ENCODE data around the gene BTK.
A peak's percentile ranks its signal among the peaks of the same experiment; 100 is the strongest.

The BTK gene

DNA sequence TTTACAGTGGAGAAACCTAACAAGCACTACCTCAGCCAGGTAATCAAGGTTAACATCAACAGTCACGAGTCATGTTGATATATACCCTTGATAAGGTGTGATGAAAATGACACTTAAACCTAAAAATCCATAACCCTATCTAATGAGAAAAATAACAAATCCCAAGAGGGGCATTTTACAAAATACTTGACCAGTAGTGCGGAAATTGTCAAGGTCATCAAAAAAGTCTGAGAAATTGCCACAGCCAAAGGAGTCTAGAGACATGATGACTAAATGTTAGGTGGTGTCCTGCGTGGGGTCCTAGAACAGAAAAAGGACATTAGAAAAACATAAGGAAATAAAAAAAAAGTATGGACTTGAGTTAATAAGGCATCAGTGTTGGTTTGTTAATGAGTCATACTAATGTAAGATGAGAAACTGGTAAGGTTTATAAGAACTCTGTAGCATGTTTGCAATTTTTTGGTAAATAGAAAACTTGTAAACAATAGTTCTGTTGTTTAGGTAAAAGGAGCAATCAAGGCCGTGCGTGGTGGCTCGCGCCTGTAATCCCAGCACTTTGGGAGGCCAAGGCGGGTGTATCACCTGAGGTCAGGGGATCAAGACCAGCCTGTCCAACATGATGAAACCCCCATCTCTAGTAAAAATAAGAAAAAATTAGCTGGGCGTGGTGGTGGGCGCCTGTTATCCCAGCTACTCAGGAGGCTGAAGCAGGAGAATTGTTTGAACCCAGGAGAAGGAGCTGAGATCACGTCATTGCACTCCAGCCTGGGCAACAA, 7.7 kb upstream of the BTK start:
- DNase-seq = no peak

GRCh38 chrX:101391831-101392230, 5.8 kb upstream of the BTK start:
- DNase-seq = no peak

- peak; percentile 92 for DNase-seq
Observed at GRCh38 chrX:101390664-101391525, 4.9 kb upstream of the BTK start, which contains the start of gene RPL36A. Gene RPL36A (plus strand): TSS chrX:101391011. CDS start chrX:101391044, 33 bp downstream.

GRCh38 chrX:101388604-101389003, 2.6 kb upstream of the BTK start:
- no peak for DNase-seq

- DNase-seq = no peak
Observed at GRCh38 chrX:101386542-101386885, 523 bp upstream of the BTK start.

- DNase-seq = no peak
Observed at GRCh38 chrX:101385026-101385684, 836 bp downstream of the BTK start.

DNA sequence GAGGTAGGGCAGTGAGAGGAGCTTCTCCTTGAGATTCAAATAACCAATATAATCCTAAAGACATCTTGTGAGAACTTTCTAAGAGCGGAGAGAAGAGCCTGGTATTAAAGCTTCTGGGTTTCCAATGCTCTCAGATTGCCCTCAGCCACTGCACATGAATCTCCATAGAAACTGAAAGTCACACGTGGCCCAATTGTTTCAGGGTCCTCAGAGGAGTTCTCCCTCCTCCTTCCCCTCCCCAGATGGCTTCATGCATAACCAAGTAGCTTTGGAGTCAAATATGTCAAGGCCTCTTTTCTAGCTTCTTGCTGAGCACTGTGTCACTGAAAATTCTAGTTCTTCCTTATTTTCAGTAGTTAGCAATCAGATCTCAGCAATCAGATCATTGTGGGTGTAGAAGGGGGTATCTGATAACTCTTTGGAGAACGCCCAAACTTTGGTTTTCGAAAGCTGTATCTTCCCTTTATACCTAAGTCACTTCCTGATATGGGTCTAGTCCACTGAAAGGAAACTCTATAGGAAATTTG, 2.2 kb downstream of the BTK start:
- DNase-seq = no peak

- no peak for DNase-seq
Observed at GRCh38 chrX:101377547-101377946, 8.4 kb downstream of the BTK start.

DNA sequence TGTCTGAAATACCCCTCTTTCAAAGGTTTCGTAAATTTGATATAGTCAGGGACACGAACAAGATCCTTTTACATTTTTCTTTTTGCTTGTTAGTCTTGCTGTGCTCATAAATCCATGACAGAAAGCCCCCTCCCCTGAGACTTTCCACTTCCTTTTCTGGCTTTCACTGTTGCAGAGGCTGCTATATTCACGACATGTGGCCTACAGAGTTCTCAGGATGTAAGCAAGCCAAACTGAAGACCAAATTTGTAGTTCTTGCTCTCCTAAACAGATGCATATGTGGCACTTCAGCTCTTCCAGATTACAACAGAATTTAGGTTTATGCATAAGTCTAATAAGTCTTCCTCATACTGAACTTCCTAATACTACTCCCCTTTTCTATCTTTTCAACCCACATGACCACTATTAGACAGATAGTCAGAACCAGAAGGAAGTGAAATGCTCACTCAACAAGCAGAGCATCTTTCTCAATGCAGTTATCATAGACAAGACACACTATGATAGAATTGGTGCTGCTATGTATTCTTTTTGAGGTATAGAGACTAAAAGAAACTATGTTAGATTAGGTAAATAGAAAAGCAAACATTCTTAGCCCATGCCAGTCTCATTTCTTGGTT, 15.0 kb downstream of the BTK start:
- DNase-seq = no peak

GRCh38 chrX:101369687-101370086, 16.3 kb downstream of the BTK start:
- DNase-seq = no peak

DNA sequence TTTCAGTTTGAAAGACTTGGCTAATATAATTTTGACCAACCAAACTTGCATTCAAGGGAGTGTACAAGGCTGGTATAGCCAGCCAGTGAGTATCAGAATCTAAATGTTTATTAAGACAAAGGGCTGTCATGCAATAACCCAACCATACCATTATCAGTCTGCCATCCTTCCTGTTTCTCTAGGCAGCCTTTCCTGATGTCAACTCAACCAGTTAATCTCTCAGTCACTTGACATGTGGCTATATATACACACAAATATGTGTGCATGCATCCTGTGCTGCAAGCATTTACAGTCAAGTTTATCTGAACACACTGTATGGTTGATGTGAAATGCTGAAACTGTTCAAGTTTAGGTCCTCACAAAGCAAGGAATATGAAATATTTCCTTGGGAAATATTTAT, 17.2 kb downstream of the BTK start:
- DNase-seq = no peak

- no peak for DNase-seq
Observed at GRCh38 chrX:101365301-101365795, 20.6 kb downstream of the BTK start.

DNA sequence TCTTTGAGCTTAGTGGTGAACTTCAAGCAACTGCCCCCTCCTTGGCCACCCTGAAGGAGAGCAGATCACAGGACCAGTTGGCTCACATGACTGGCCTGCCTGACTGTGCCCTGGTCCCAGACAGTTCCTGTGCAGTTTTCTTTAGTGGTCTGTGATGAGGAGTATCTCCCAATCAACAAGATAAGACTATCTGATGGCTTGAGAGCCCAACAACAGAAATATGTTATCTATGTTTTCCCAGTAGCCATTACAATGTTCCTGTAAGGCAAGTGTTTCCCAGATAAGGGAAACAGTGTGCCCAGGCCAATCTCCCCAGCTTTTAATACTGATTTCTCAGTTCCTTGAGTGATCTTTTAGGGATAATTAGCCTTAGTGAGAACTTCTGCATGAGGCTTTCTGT, 23.2 kb downstream of the BTK start:
- no peak for DNase-seq

- no peak for DNase-seq
Observed at GRCh38 chrX:101362116-101362515, 23.9 kb downstream of the BTK start.

DNA sequence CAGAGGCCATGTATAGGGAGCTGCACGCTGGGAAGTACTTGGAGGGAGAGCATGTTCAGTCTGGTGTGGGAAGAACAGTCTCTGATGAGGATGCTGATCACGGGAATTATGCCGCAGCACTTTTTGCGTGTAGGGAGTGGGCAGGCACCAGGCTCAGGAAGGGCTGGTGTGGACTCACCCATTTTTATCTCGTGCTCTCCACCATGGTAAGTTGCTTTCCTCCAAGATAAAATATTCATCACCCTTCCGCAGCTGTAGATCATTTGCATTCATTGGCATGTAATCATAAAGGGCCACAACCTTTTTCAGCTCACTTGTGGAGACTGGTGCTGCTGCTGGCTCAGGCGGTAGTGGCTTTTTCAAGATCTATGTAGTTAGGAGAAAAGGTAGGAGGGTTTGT, 25.6 kb downstream of the BTK start:
- no peak for DNase-seq

DNA sequence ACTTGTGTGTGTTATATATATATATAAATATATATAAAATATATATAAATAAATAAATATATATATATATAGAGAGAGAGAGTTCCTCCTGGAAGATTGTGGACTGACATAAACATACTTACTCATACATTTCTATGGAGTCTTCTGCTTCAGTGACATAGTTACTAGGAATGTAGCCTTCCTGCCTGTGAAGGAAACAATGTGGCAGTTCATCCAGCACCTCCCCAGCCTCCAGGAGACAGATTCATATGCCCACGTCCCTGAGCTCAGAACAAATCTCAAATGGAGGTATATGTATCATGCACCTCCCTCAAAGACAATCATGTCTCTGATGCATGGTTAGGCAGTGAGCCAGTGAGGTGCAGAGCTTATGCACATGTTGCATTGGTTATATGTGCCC, 26.0 kb downstream of the BTK start:
- no peak for DNase-seq

DNA sequence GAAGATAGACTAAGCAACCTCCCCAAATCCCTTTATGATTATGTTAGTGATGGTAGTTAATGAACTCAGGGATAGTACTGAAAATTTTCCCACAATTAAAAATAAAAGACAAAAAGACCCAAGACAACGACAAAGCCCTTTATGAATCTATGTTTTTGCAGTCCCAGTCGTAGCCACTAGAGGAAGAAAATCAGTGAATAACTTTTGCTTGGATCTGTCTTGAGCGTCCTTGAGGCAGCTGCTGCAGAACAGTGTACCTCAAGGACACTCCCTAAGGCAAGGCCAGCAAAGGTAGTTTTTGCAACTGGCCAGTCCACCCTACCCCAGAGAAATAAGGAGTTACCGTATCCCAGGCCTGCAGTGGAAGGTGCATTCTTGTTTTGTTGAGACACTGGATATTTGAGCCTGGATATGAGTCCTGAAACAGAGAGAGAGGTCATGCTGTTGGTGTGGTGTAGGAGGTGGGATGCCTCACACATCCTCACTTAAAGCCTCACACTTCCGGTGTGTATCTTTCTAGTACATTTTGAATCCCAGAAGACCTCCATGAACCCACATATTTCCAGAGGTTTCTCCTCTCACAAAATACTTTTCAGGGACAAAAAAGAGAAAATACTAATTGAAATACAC, 28.7 kb downstream of the BTK start:
- no peak for DNase-seq

DNA sequence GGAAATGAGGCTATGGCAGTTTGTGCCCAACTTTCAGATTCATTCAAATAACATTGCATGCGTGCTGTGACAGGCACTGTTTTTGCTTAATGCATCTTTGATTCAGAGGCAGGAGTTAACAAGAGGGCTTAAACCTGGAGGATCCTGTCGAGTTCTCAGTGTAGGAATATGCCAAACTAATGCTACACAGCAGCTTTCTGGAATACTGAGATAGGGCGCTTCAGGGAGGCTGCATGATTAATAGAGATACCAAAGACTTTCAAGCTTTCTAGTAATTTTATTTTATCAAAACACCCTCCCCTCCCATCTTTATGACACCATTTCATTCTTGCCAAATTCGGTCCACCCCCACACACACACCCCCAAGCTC, 36.8 kb downstream of the BTK start:
- no peak for DNase-seq

- DNase-seq = peak; percentile 85
Observed at GRCh38 chrX:101348452-101349192, 37.4 kb downstream of the BTK start, which contains the start of gene TIMM8A. Gene TIMM8A (minus strand): TSS chrX:101348742. CDS start chrX:101348664, 78 bp downstream.

GRCh38 chrX:101347859-101348451, 38.0 kb downstream of the BTK start:
- DNase-seq = no peak

DNA sequence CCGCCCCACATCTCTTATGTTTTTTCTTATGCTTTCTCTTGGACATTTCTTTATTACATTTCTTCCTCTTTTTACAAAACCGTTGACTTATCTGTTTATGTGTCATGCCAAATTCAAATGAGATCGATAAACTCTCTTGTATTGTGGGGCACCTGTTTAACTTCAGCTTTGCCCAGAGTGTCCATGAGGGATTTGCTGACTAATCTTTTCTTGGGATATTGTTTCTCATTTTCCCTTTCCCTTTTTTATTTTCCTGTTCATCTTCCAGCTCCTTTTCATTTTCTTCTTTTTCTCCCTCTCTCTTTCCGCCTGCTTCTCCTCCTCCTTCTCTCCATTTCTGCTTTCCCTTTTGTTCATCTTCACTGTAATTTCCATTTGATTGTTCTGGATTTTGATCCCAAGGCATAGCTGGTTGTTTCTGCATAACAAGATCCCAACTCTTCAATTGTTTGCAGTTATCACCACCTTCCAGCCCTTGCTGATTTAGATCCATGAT, 48.2 kb downstream of the BTK start:
- no peak for DNase-seq

Data from femur (tissue), 1 donor.